Measurements from ENCODE around the gene SLC17A2.

Gene SLC17A2

DNA sequence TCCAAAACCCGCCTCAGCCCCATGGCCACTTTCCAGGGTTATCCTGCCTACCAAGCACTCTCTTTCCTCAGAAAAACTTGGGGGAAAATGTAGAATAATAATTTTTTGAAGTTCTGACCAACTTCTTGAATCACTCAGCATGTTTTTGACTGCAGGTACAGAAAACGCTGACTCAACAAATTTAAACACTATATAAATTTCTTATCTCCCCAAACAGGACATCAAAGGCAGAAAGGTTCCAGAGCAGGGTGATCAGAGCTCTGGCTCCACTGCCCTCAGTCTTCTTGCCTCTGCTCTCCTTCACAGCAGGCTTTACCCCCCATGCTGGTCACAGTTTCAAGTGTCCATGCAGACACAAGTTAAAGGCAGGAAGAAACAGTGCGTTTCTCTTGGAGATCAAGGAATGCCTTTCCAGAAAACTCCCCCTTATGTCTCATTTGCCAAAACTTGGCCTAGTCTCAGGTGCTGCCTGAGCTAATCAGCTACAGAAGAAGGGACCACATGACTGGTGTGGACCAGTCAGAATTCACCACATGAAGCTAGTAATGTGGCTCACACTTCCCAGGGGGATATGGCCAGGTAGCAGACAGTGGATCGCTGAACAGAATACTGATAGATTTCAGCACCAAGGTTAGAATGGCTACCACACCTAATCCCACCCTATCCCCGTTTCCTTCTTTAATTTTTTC, 32.1 kb downstream of the SLC17A2 start:
- Histone ChIP-seq H2AFZ (ENCODE audit: low read length, unreplicated experiment) (no peak overlapping the region), H3K36me3 (ENCODE audit: insufficient read depth, low read length) (no peaks in the 10 kb centered on the region), H3K27me3 (ENCODE audit: insufficient read depth, low read length) (no peaks in the 10 kb centered on the region), H3K4me3 (ENCODE audit: low read depth, low read length) (no peak overlapping the region), H3K79me2 (ENCODE audit: control insufficient read depth, insufficient read depth, low read length, unreplicated experiment) (no peaks in the 10 kb centered on the region), H3K4me1 (ENCODE audit: control insufficient read depth, insufficient read depth, low read length, unreplicated experiment) (no peaks in the 10 kb centered on the region), H3K27ac (ENCODE audit: low read depth, low read length) (no peak overlapping the region)

DNA sequence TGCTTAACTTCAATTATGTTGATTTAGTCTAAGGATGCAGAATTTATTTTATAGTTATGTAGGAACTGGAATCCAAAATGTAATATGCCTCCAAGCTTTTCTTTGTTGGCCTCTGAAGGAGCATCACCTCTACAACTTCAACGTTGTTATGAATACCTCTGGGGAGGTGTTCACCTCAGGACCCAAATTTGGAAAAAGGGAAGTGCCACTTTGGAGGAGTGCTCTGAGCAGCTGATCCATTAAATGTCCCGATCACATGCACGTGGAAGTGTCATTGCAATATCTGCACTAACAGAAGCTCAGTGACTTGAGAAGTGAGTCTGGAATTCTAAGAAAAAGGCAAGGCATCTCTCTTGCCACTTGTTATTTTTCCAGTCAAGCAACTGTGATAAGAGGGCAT, 34.2 kb downstream of the SLC17A2 start:
- Histone ChIP-seq H3K4me3 (ENCODE audit: low read depth, low read length) (no peak overlapping the region), H3K27me3 (ENCODE audit: insufficient read depth, low read length) (no peaks in the 10 kb centered on the region), H3K79me2 (ENCODE audit: control insufficient read depth, insufficient read depth, low read length, unreplicated experiment) (no peaks in the 10 kb centered on the region), H3K36me3 (ENCODE audit: insufficient read depth, low read length) (no peaks in the 10 kb centered on the region), H2AFZ (ENCODE audit: low read length, unreplicated experiment) (no peak overlapping the region), H3K4me1 (ENCODE audit: control insufficient read depth, insufficient read depth, low read length, unreplicated experiment) (no peaks in the 10 kb centered on the region), H3K27ac (ENCODE audit: low read depth, low read length) (no peak overlapping the region)

DNA sequence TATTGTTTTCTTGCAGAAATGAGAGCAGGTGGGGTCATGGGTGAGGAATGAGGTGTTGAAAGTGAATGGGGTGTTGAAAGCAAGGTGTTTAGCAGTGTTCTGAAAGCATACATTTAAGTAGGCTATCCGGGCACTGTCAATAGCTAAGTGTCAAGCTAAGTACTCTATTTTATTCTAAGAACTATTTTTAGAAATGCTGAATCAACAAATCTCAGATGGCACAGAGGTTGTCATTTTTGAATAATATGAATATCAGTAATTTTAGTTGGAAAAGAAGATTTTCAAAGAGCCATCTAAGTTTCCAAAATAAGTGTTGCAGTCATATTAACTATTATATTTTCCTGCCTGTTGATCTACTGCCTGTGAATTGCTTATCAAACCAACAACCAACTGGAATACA, 34.7 kb downstream of the SLC17A2 start:
- H2AFZ ChIP-seq (ENCODE audit: low read length, unreplicated experiment), result no peak overlapping the region
- no peak overlapping the region for H3K4me3 ChIP-seq (ENCODE audit: low read depth, low read length)
- H3K27ac ChIP-seq (ENCODE audit: low read depth, low read length), result no peak overlapping the region
- H3K79me2 ChIP-seq (ENCODE audit: control insufficient read depth, insufficient read depth, low read length, unreplicated experiment), result no peaks in the 10 kb centered on the region
- H3K27me3 ChIP-seq (ENCODE audit: insufficient read depth, low read length), result no peaks in the 10 kb centered on the region
- no peaks in the 10 kb centered on the region for H3K36me3 ChIP-seq (ENCODE audit: insufficient read depth, low read length)
- no peaks in the 10 kb centered on the region for H3K4me1 ChIP-seq (ENCODE audit: control insufficient read depth, insufficient read depth, low read length, unreplicated experiment)

DNA sequence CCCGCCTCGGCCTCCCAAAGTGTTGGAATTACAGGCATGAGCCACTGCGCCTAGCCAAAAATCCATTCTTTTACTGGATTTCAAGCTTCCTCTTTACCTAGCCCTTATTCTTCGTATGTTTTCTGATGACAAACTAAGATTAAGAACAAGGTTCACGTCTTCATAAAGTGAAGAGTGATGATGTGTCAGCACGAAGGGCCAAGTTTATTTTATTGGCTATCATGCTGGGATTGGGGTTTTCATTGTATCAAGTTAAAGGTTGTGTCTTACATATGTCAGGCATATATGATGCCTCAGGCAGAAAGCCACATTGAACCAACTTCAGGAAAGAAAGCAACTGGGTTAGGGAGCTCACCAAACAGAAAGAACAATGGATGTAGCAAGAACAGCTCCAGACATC, 36.7 kb downstream of the SLC17A2 start:
- H2AFZ ChIP-seq (ENCODE audit: low read length, unreplicated experiment), result no peak overlapping the region
- no peaks in the 10 kb centered on the region for H3K27me3 ChIP-seq (ENCODE audit: insufficient read depth, low read length)

DNA sequence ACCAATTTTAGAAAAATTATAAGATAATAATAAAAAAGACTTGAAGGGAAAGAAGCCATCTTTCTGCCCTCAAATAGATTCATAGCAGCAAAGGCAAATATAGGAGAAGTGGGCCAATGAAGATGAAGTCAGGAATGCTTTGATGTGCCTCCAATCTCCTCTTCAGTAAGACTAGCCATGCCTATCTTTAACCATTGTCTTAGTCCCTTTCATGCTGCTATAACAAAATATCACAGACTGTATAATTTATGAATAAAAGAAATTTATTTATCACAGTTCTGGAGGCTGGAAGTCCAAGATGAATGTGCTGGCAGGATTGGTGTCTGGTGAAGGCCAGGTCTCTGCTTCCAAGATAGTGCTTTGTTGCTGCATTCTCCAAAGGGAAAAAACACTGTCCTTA, 37.6 kb downstream of the SLC17A2 start:
- Histone ChIP-seq H3K27me3 (ENCODE audit: insufficient read depth, low read length) (no peaks in the 10 kb centered on the region), H3K79me2 (ENCODE audit: control insufficient read depth, insufficient read depth, low read length, unreplicated experiment) (no peaks in the 10 kb centered on the region), H3K4me3 (ENCODE audit: low read depth, low read length) (no peak overlapping the region), H3K36me3 (ENCODE audit: insufficient read depth, low read length) (no peaks in the 10 kb centered on the region), H3K27ac (ENCODE audit: low read depth, low read length) (no peak overlapping the region), H2AFZ (ENCODE audit: low read length, unreplicated experiment) (no peak overlapping the region), H3K4me1 (ENCODE audit: control insufficient read depth, insufficient read depth, low read length, unreplicated experiment) (no peaks in the 10 kb centered on the region)

More for the DNA sequence above, 36.7 kb downstream of the SLC17A2 start:
- no peaks in the 10 kb centered on the region for H3K36me3 ChIP-seq (ENCODE audit: insufficient read depth, low read length)
- no peaks in the 10 kb centered on the region for H3K79me2 ChIP-seq (ENCODE audit: control insufficient read depth, insufficient read depth, low read length, unreplicated experiment)
- H3K27ac ChIP-seq (ENCODE audit: low read depth, low read length), result no peak overlapping the region
- no peak overlapping the region for H3K4me3 ChIP-seq (ENCODE audit: low read depth, low read length)
- H3K4me1 ChIP-seq (ENCODE audit: control insufficient read depth, insufficient read depth, low read length, unreplicated experiment), result no peaks in the 10 kb centered on the region

DNA sequence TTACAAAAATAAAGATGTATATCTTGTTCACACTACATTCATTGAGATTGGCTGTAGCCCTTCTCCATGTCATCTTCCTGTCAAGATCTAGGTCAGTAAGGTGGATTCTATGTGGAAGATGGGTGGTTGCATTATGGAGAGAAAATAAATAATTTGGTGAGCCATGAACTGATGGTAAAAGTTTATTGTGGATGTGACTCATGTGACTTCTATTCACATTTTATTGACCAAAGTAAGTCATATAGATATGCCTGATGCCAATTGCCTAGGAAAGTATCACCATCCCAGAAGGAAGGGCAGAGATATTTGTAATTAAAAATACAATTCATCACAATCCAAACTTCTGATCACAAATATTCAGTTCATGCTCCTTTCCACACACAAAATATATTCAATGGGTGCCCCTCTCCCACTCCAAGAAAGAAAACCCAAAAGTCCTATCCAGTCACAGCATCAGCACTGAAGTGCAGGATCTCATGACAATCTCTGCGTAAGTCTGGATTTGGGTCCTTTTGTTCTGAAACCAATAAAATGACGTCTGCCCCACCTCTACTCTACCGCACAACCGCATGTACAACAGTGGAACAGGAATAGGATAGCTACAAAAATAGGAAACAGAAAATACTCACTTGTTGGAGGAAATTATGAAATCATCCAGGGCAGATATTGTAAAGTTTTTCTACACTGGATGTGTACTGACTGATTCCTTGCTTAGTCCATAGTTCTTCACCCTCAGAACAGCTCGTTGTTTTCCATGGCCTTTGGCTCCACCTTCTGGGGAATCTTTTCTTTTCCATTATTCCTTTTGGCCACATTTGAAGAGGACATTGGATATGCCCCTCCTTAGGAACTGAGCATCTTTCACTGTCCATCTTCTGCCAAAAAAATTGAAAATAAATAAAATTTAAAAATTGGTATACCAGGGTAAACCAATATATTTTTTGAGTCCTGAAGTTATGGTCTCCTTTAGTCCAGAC, 40.3 kb downstream of the SLC17A2 start:
- no peak overlapping the region for H3K4me3 ChIP-seq (ENCODE audit: low read depth, low read length)
- no peaks in the 10 kb centered on the region for H3K4me1 ChIP-seq (ENCODE audit: control insufficient read depth, insufficient read depth, low read length, unreplicated experiment)
- H3K27ac ChIP-seq (ENCODE audit: low read depth, low read length), result no peak overlapping the region
- no peaks in the 10 kb centered on the region for H3K79me2 ChIP-seq (ENCODE audit: control insufficient read depth, insufficient read depth, low read length, unreplicated experiment)
- H3K27me3 ChIP-seq (ENCODE audit: insufficient read depth, low read length), result no peaks in the 10 kb centered on the region
- no peaks in the 10 kb centered on the region for H3K36me3 ChIP-seq (ENCODE audit: insufficient read depth, low read length)
- no peak overlapping the region for H2AFZ ChIP-seq (ENCODE audit: low read length, unreplicated experiment)

DNA sequence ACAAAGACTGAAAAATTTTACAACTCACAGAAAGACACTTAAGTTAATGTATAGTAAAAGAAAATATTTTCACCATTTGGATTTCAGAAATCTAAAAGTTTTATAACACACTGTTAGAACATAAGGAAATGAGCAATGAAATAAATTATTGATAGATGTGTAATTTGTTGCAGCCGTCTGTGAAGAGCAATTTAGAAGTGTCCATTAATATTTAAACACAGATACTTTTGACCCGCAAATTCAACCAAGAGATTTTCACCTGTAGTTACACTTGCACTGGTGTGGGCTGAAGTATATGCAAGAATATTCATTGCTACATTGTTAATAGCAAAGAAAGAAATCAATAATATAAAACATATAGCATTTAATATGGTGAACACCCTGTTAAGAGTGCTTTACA, 41.9 kb downstream of the SLC17A2 start:
- no peak overlapping the region for H2AFZ ChIP-seq (ENCODE audit: low read length, unreplicated experiment)
- no peak overlapping the region for H3K27ac ChIP-seq (ENCODE audit: low read depth, low read length)
- H3K36me3 ChIP-seq (ENCODE audit: insufficient read depth, low read length), result no peaks in the 10 kb centered on the region
- H3K4me3 ChIP-seq (ENCODE audit: low read depth, low read length), result no peak overlapping the region
- no peaks in the 10 kb centered on the region for H3K79me2 ChIP-seq (ENCODE audit: control insufficient read depth, insufficient read depth, low read length, unreplicated experiment)
- no peaks in the 10 kb centered on the region for H3K27me3 ChIP-seq (ENCODE audit: insufficient read depth, low read length)
- H3K4me1 ChIP-seq (ENCODE audit: control insufficient read depth, insufficient read depth, low read length, unreplicated experiment), result peaks cover 11% of the 10 kb centered on the region

DNA sequence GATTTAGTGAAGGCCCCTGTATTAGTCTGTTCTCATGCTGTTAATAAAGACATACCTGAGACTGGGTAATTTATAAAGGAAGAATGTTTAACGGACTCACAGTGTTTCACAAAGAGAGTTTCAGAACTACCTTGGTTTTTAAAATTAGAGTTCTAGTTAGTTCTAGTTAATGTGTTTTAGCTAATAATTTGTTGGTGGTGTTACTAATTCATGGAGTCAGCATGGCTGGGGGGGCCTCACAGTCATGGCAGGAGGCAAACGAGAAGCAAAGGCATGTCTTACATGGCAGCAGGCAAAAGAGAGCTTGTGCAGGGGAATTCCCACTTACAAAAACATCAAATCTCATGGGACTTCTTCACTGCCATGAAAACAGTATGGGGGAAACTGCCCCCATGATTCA, 44.4 kb downstream of the SLC17A2 start:
- no peak overlapping the region for H2AFZ ChIP-seq (ENCODE audit: low read length, unreplicated experiment)
- H3K27ac ChIP-seq (ENCODE audit: low read depth, low read length), result no peak overlapping the region
- no peaks in the 10 kb centered on the region for H3K27me3 ChIP-seq (ENCODE audit: insufficient read depth, low read length)
- no peaks in the 10 kb centered on the region for H3K79me2 ChIP-seq (ENCODE audit: control insufficient read depth, insufficient read depth, low read length, unreplicated experiment)
- no peak overlapping the region for H3K4me3 ChIP-seq (ENCODE audit: low read depth, low read length)
- no peaks in the 10 kb centered on the region for H3K36me3 ChIP-seq (ENCODE audit: insufficient read depth, low read length)
- peaks cover 18% of the 10 kb centered on the region for H3K4me1 ChIP-seq (ENCODE audit: control insufficient read depth, insufficient read depth, low read length, unreplicated experiment)

DNA sequence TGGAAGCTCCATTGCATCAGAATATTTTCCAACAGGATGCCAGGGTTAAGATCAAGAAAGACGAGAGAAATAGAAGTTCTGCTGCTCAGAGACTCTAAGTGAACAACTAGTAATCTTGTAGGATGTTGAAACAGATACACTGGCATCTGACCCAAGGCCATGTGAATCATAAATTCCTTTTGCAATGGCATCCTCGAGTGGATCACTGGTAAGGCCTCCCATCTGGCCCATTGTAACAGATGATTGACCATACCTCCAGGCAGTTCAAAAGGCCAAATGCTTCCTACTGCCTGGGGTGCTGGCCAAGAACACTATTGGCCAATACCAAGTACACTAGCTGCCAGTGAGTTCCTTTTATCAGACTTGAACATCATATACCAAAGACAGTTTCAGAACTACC, 46.5 kb downstream of the SLC17A2 start:
- Histone ChIP-seq H3K36me3 (ENCODE audit: insufficient read depth, low read length) (no peaks in the 10 kb centered on the region), H3K27ac (ENCODE audit: low read depth, low read length) (peak overlapping the region; percentile 87), H3K79me2 (ENCODE audit: control insufficient read depth, insufficient read depth, low read length, unreplicated experiment) (no peaks in the 10 kb centered on the region), H2AFZ (ENCODE audit: low read length, unreplicated experiment) (peak overlapping the region; percentile 53), H3K27me3 (ENCODE audit: insufficient read depth, low read length) (no peaks in the 10 kb centered on the region), H3K4me1 (ENCODE audit: control insufficient read depth, insufficient read depth, low read length, unreplicated experiment) (peaks cover 18% of the 10 kb centered on the region), H3K4me3 (ENCODE audit: low read depth, low read length) (no peak overlapping the region)

DNA sequence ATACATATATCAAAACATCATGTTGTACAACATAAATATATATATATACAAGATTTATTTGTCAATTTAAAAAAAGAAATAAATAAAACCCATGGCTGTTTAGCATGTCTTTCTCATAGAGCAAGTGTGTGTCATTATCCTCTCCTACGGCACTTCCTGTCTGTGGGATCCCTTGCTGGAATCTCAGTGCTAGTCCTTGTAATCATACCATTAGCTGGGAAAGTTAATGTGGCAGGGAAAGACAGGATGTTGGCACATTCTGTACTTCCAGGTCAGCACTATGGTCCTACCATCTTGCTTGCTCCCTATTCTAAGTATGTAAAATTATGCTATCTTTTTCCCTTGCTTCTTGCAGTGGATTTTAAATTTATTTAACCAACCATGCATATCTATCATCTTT, 47.0 kb downstream of the SLC17A2 start:
- peak overlapping the region; percentile 53 for H2AFZ ChIP-seq (ENCODE audit: low read length, unreplicated experiment)
- peak overlapping the region; percentile 87 for H3K27ac ChIP-seq (ENCODE audit: low read depth, low read length)
- no peaks in the 10 kb centered on the region for H3K79me2 ChIP-seq (ENCODE audit: control insufficient read depth, insufficient read depth, low read length, unreplicated experiment)
- H3K4me3 ChIP-seq (ENCODE audit: low read depth, low read length), result no peak overlapping the region
- H3K36me3 ChIP-seq (ENCODE audit: insufficient read depth, low read length), result no peaks in the 10 kb centered on the region
- no peaks in the 10 kb centered on the region for H3K27me3 ChIP-seq (ENCODE audit: insufficient read depth, low read length)
- peaks cover 18% of the 10 kb centered on the region for H3K4me1 ChIP-seq (ENCODE audit: control insufficient read depth, insufficient read depth, low read length, unreplicated experiment)

DNA sequence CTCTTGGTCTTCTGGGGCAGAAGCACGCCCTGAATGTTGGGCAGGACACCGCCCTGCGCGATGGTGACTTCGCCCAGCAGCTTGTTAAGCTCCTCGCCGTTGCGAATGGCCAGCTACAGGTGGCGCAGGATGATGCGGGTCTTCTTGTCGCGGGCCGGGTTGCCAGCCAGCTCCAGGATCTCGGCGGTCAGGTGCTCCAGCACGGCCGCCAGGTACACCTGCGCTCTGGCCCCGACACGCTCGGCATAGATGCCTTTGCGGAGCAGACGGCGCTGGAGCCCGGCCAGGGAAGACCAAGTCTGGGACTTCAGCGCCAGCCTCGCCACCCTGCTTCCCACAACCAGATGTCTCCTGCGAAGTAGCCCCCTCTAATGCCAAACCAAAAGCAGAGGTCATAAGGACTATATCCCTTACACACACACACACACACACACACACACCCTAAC, 48.4 kb downstream of the SLC17A2 start:
- no peak overlapping the region for H2AFZ ChIP-seq (ENCODE audit: low read length, unreplicated experiment)
- no peaks in the 10 kb centered on the region for H3K27me3 ChIP-seq (ENCODE audit: insufficient read depth, low read length)
- H3K4me3 ChIP-seq (ENCODE audit: low read depth, low read length), result no peak overlapping the region
- peaks cover 18% of the 10 kb centered on the region for H3K4me1 ChIP-seq (ENCODE audit: control insufficient read depth, insufficient read depth, low read length, unreplicated experiment)
- no peaks in the 10 kb centered on the region for H3K79me2 ChIP-seq (ENCODE audit: control insufficient read depth, insufficient read depth, low read length, unreplicated experiment)
- H3K36me3 ChIP-seq (ENCODE audit: insufficient read depth, low read length), result no peaks in the 10 kb centered on the region
- H3K27ac ChIP-seq (ENCODE audit: low read depth, low read length), result no peak overlapping the region
